Measurements from ENCODE around the gene SCG2.

SCG2 gene

GRCh38 chr2:223632826-223633225, 30.7 kb upstream of the SCG2 start:
- no peak for DNase-seq (ENCODE audit: low read depth, low spot score)
- H3K4me3 ChIP-seq (ENCODE audit: low read depth, low read length): no peak overlapping the region
- CTCF ChIA-PET: no interaction called here
- POLR2A ChIA-PET: no interaction called here
- TF ChIP-seq CTCF (IDR thresholded peaks at IDR 0.05; ENCODE audit: insufficient read depth, low read length, missing control alignments): no peak

- no peak overlapping the region for H3K4me3 ChIP-seq (ENCODE audit: low read depth, low read length)
- CTCF ChIA-PET: no interaction called here
- DNase-seq (ENCODE audit: low read depth, low spot score): peak; percentile 79
These were observed 24.6 kb upstream of the SCG2 start for GRCh38 chr2:223626716-223627115.

GRCh38 chr2:223625652-223626051, 23.5 kb upstream of the SCG2 start:
- DNase-seq (ENCODE audit: low read depth, low spot score): no peak
- H3K4me3 ChIP-seq (ENCODE audit: low read depth, low read length): no peak overlapping the region
- ChIA-PET CTCF (no interaction called here), POLR2A (no interaction called here)
- no peak for TF ChIP-seq CTCF (IDR thresholded peaks at IDR 0.05; ENCODE audit: insufficient read depth, low read length, missing control alignments)

More at GRCh38 chr2:223626716-223627115, 24.6 kb upstream of the SCG2 start:
- POLR2A ChIA-PET: no interaction called here
- no peak for TF ChIP-seq CTCF (IDR thresholded peaks at IDR 0.05; ENCODE audit: insufficient read depth, low read length, missing control alignments)

- no peak for DNase-seq (ENCODE audit: low read depth, low spot score)
- no peak overlapping the region for H3K4me3 ChIP-seq (ENCODE audit: low read depth, low read length)
- POLR2A ChIA-PET: no interaction called here
- CTCF ChIA-PET: interaction anchor here (1.7 kb wide), 1 partner anchor 176 kb away, joined by 3 read pairs; no protein-coding TSS in a partner anchor
- TF ChIP-seq CTCF (IDR thresholded peaks at IDR 0.05; ENCODE audit: insufficient read depth, low read length, missing control alignments): no peak
These were observed 19.7 kb upstream of the SCG2 start for GRCh38 chr2:223621901-223622300.

- POLR2A ChIA-PET: no interaction called here
- DNase-seq (ENCODE audit: low read depth, low spot score): no peak
- no peak overlapping the region for H3K4me3 ChIP-seq (ENCODE audit: low read depth, low read length)
- CTCF ChIA-PET: interaction anchor here (1.1 to 1.9 kb wide), 4 partner anchors 9 to 704 kb away, joined by 3 to 5 read pairs (median 4); no protein-coding TSS in a partner anchor
- TF ChIP-seq CTCF (IDR thresholded peaks at IDR 0.05; ENCODE audit: insufficient read depth, low read length, missing control alignments): no peak
These were observed 17.4 kb upstream of the SCG2 start for GRCh38 chr2:223619486-223620129.

GRCh38 chr2:223618172-223619035, 16.2 kb upstream of the SCG2 start:
- POLR2A ChIA-PET: no interaction called here
- no peak for DNase-seq (ENCODE audit: low read depth, low spot score)
- TF ChIP-seq CTCF (IDR thresholded peaks at IDR 0.05; ENCODE audit: insufficient read depth, low read length, missing control alignments): no peak
- CTCF ChIA-PET: interaction anchor here (1.0 to 1.9 kb wide), 4 partner anchors 10 to 660 kb away, joined by 3 to 5 read pairs (median 3); no protein-coding TSS in a partner anchor
- no peak overlapping the region for H3K4me3 ChIP-seq (ENCODE audit: low read depth, low read length)

All from AG04449 (cell line).